D721Med (cell line): ENCODE results near the gene DDX6.
"Not testable (repeated sequence)": the region's sequence is repeated elsewhere in the genome, so short reads cannot be mapped to it uniquely, and the experiment has no call there.

Experiments
- DNase-seq: peaks from one replicate; pipeline ENCODE4 v3.0.0; 2011; ENCODE audit warnings: low spot score; ENCODE audit not compliant: insufficient read length
- FAIRE-seq: peaks from 2 replicates; lab custom pipeline; 2011; peaks lifted over from hg19 to GRCh38; lab: Jason Lieb, UNC
- TF ChIP-seq, protein P1 (sequence below): IDR thresholded peaks from 2 replicates; pipeline ENCODE4 v1.5.1; 2012; ENCODE audit warnings: mild to moderate bottlenecking, control low read depth; ENCODE audit not compliant: insufficient read depth; ENCODE audit errors: missing control alignments

Gene DDX6

GRCh38 chr11:118820412-118821357, 29.7 kb upstream of the DDX6 start:
- FAIRE-seq: no peak
- TF ChIP-seq, protein P1, sequence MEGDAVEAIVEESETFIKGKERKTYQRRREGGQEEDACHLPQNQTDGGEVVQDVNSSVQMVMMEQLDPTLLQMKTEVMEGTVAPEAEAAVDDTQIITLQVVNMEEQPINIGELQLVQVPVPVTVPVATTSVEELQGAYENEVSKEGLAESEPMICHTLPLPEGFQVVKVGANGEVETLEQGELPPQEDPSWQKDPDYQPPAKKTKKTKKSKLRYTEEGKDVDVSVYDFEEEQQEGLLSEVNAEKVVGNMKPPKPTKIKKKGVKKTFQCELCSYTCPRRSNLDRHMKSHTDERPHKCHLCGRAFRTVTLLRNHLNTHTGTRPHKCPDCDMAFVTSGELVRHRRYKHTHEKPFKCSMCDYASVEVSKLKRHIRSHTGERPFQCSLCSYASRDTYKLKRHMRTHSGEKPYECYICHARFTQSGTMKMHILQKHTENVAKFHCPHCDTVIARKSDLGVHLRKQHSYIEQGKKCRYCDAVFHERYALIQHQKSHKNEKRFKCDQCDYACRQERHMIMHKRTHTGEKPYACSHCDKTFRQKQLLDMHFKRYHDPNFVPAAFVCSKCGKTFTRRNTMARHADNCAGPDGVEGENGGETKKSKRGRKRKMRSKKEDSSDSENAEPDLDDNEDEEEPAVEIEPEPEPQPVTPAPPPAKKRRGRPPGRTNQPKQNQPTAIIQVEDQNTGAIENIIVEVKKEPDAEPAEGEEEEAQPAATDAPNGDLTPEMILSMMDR: no peak
- DNase-seq: no peak

DNA sequence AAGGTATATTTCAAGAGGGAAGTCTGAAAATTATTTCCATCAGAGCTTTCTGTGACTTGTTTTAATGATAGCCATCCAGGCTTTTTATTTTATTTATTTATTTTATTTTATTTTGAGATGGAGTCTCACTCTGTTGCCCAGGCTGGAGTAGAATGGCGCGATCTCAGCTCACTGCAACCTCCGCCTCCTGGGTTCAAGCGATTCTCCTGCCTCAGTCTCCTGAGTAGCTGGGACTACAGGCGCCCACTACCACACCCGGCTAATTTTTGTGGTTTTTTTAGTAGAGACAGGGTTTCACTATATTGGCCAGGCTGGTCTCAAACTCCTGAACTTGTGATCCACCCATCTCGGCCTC, 29.0 kb upstream of the DDX6 start:
- FAIRE-seq, DNase-seq: not testable (repeated sequence)

GRCh38 chr11:118819334-118820024, 28.5 kb upstream of the DDX6 start:
- DNase-seq (no peak), FAIRE-seq (no peak)
- TF ChIP-seq, protein P1: no peak

GRCh38 chr11:118818130-118818529, 27.2 kb upstream of the DDX6 start:
- DNase-seq (no peak), FAIRE-seq (no peak)
- TF ChIP-seq, protein P1: no peak

DNA sequence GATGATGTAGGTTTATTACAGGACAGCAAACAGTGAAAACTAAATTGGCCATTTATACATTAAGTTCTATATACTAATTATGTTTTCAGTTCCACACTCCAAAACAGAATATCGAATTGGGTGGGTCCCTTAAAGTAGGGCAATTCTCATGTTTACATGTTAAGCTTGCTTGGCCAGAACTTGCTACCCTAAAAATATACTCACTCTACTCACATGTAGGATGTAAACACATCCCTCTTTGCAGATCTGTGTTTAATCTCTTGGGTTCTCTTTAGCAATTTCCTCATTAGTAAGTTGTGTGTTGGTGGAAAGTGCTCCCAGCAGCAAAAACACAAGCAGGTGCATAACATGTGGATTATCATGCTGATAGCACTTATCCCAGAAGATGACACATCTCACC, 22.6 kb upstream of the DDX6 start:
- DNase-seq (no peak), FAIRE-seq (no peak)
- TF ChIP-seq, protein P1: no peak

DNA sequence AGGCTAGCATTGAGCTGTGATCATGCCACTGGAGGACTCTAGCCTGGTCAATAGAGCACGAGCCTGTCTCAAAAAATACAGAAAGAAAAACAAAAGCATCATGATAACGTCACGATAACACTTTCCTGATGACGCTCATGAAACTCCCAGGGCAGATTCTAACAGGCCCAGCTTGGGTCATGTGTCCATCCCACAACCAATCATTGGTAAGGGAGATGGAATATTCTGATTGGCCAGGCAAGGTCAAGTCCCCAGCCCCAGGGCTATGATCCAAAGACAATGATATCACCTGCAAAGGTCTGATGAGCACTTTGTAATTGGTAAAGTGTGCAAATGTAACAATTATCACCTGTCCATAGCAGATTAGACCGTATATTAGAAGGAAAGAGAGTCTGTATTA, 21.5 kb upstream of the DDX6 start:
- TF ChIP-seq, protein P1: no peak
- DNase-seq (no peak), FAIRE-seq (no peak)

GRCh38 chr11:118807800-118808778, 17.1 kb upstream of the DDX6 start:
- no peak for FAIRE-seq

More at GRCh38 chr11:118807800-118808778, 17.1 kb upstream of the DDX6 start:
- TF ChIP-seq, protein P1: no peak
- DNase-seq: no peak
